HG03045 (cell line): ENCODE data around the gene UBL7.
A peak's percentile ranks its signal among the peaks of the same experiment; 100 is the strongest.

Experiments
- ATAC-seq: cut with Tn5 transposase; IDR thresholded peaks from one replicate; pipeline ENCODE4 v1.9.1; 2021; ENCODE audit warnings: mild to moderate bottlenecking, moderate library complexity; ENCODE audit not compliant: unreplicated experiment

The UBL7 gene

GRCh38 chr15:74442063-74442462, 18.9 kb downstream of the UBL7 start:
- no peak for ATAC-seq

GRCh38 chr15:74441248-74441941, 19.6 kb downstream of the UBL7 start:
- no peak for ATAC-seq

- ATAC-seq, result no peak
Observed at GRCh38 chr15:74438721-74439316, 22.1 kb downstream of the UBL7 start.

GRCh38 chr15:74438206-74438605, 22.8 kb downstream of the UBL7 start:
- ATAC-seq, result no peak

- ATAC-seq, result no peak
Observed at GRCh38 chr15:74434263-74435136, 26.5 kb downstream of the UBL7 start.

- ATAC-seq, result peak; percentile 65
Observed at GRCh38 chr15:74433592-74434262, 27.2 kb downstream of the UBL7 start, which contains the start of gene SEMA7A. Gene SEMA7A (minus strand): TSS chr15:74433958. CDS start chr15:74433918, 40 bp downstream.

- no peak for ATAC-seq
Observed at GRCh38 chr15:74432968-74433591, 27.9 kb downstream of the UBL7 start.

- ATAC-seq, result no peak
Observed at GRCh38 chr15:74432271-74432967, 28.5 kb downstream of the UBL7 start.

- ATAC-seq, result no peak
Observed at GRCh38 chr15:74431645-74432044, 29.3 kb downstream of the UBL7 start.

GRCh38 chr15:74431116-74431515, 29.8 kb downstream of the UBL7 start:
- no peak for ATAC-seq

GRCh38 chr15:74430510-74430951, 30.4 kb downstream of the UBL7 start:
- ATAC-seq, result no peak

GRCh38 chr15:74429781-74430400, 31.1 kb downstream of the UBL7 start:
- ATAC-seq, result no peak

GRCh38 chr15:74428970-74429780, 31.8 kb downstream of the UBL7 start:
- no peak for ATAC-seq

GRCh38 chr15:74428442-74428787, 32.5 kb downstream of the UBL7 start:
- ATAC-seq, result no peak

- ATAC-seq, result no peak
Observed at GRCh38 chr15:74427607-74428441, 33.1 kb downstream of the UBL7 start.

- ATAC-seq, result no peak
Observed at GRCh38 chr15:74426404-74427281, 34.3 kb downstream of the UBL7 start.

GRCh38 chr15:74425630-74426029, 35.3 kb downstream of the UBL7 start:
- ATAC-seq, result no peak
